GM19328 (cell line): Measurements from ENCODE around the gene CNDP2.

ENCODE experiments used
- ATAC-seq: cut with Tn5 transposase; IDR thresholded peaks from one replicate; pipeline ENCODE4 v1.9.1; 2021; ENCODE audit warnings: mild to moderate bottlenecking, moderate library complexity; ENCODE audit not compliant: unreplicated experiment

CNDP2 gene

GRCh38 chr18:74472312-74472711 is 23.9 kb upstream of the CNDP2 start:
- ATAC-seq: no peak

- ATAC-seq: no peak
These were observed 22.1 kb upstream of the CNDP2 start for GRCh38 chr18:74473976-74474640.

GRCh38 chr18:74476140-74476539 is 20.0 kb upstream of the CNDP2 start:
- ATAC-seq: no peak

- no peak for ATAC-seq
These were observed 18.4 kb upstream of the CNDP2 start for GRCh38 chr18:74477771-74478170.

- ATAC-seq: no peak
These were observed 17.8 kb upstream of the CNDP2 start for GRCh38 chr18:74478316-74478715.

- no peak for ATAC-seq
These were observed 17.3 kb upstream of the CNDP2 start for GRCh38 chr18:74478880-74479279.

- ATAC-seq: no peak
These were observed 16.5 kb upstream of the CNDP2 start for GRCh38 chr18:74479486-74480148.

- no peak for ATAC-seq
These were observed 16.0 kb upstream of the CNDP2 start for GRCh38 chr18:74480149-74480651.

GRCh38 chr18:74482697-74483096 is 13.5 kb upstream of the CNDP2 start:
- ATAC-seq: no peak

- ATAC-seq: no peak
These were observed 9.9 kb upstream of the CNDP2 start for GRCh38 chr18:74486119-74486849.

GRCh38 chr18:74488354-74488753 is 7.8 kb upstream of the CNDP2 start:
- no peak for ATAC-seq

GRCh38 chr18:74488864-74489263 is 7.3 kb upstream of the CNDP2 start:
- no peak for ATAC-seq

GRCh38 chr18:74489676-74490075 is 6.5 kb upstream of the CNDP2 start:
- no peak for ATAC-seq

- ATAC-seq: no peak
These were observed 3.9 kb upstream of the CNDP2 start for GRCh38 chr18:74492259-74492658.

- no peak for ATAC-seq
These were observed 2.5 kb upstream of the CNDP2 start for GRCh38 chr18:74493689-74494088.

- ATAC-seq: no peak
These were observed 1.6 kb upstream of the CNDP2 start for GRCh38 chr18:74494514-74494913.

- peak; percentile 18 for ATAC-seq
These were observed 553 bp downstream of the CNDP2 start for GRCh38 chr18:74496508-74497323.

- ATAC-seq: no peak
These were observed 1.1 kb downstream of the CNDP2 start for GRCh38 chr18:74497324-74497676.

- ATAC-seq: no peak
These were observed 1.6 kb downstream of the CNDP2 start for GRCh38 chr18:74497778-74498177.

GRCh38 chr18:74498712-74499627 is 2.8 kb downstream of the CNDP2 start:
- ATAC-seq: peak; percentile 28
